GM12878 (cell line): ENCODE measurements around the gene CDH16. TPM values are rescaled to one million over a fixed set of nuclear protein-coding genes. Genes with fewer than 3 reads are reported as not detected.

Experiments used
- ATAC-seq: fragments of 200-7000 bp; cut with Tn5 transposase; 3 replicates; pipeline ENCODE4 v1.9.1; 2020; ENCODE audit warnings: mild to moderate bottlenecking, moderate library complexity
- BruUV-seq: library from RNA; stranded (reverse); fragments of 400-500 nt; replicated peaks from 2 replicates; lab custom pipeline; 2021; lab: Mats Ljungman, UMichigan
- CTCF ChIA-PET: fragments of 300-600 bp; sonication (Branson Sonifier 250); formaldehyde crosslinking; extraction: SDS; loops from one replicate; lab custom pipeline; 2021; ENCODE audit warnings: inconsistent platforms; lab: Yijun Ruan, JAX
- POLR2A ChIA-PET: fragments of 350-600 bp; formaldehyde crosslinking; extraction: SDS; loops from one replicate; lab custom pipeline; 2021; ENCODE audit warnings: inconsistent platforms; lab: Charles Lee
- RAD21 ChIA-PET: fragments of 300-600 bp; sonication (Branson Sonifier 250); formaldehyde crosslinking; loops from one replicate; lab custom pipeline; 2023; ENCODE audit warnings: antibody characterized with exemption; ENCODE audit not compliant: unreplicated experiment; lab: Charles Lee
- SMC1A ChIA-PET: fragments of 300-600 bp; sonication (Branson Sonifier 250); formaldehyde crosslinking; loops from one replicate; lab custom pipeline; 2023; ENCODE audit not compliant: unreplicated experiment, uncharacterized antibody; lab: Charles Lee
- DNase-seq: peaks from one replicate; pipeline ENCODE4 v3.0.0-alpha.2; 2011; ENCODE audit warnings: low read depth, low spot score
- FAIRE-seq: peaks from 3 replicates; lab custom pipeline; 2011; peaks lifted over from hg19 to GRCh38; lab: Jason Lieb, UNC
- H2AFZ ChIP-seq: 2 replicates; pipeline ENCODE4 v1.6.0; 2011; ENCODE audit warnings: low read depth, low read length, control low read depth; ENCODE audit not compliant: control insufficient read depth
- H3K27ac ChIP-seq: 2 replicates; pipeline ENCODE4 v1.5.1; 2011; ENCODE audit warnings: control low read depth; ENCODE audit not compliant: control insufficient read depth, insufficient read depth
- H3K27me3 ChIP-seq, 2 experiments: replicated peaks in 1 of 2; 2 replicates each; pipeline versions ENCODE4 v1.6.0 to v1.6.1; 2011; ENCODE audit warnings: low read length in 1 of 2; ENCODE audit not compliant: control insufficient read depth in 2 of 2, insufficient read depth in 2 of 2
- H3K36me3 ChIP-seq, 2 experiments: 2 replicates each; pipeline ENCODE4 v1.5.1; 2011; ENCODE audit warnings: low read length in 1 of 2; ENCODE audit not compliant: control insufficient read depth in 2 of 2, insufficient read depth in 2 of 2
- H3K4me1 ChIP-seq: 2 replicates; pipeline ENCODE4 v1.6.1; 2011; ENCODE audit warnings: mild to moderate bottlenecking, low read length, moderate library complexity, mixed read lengths; ENCODE audit not compliant: control insufficient read depth, insufficient read depth
- H3K4me2 ChIP-seq: 2 replicates; pipeline ENCODE4 v1.6.0; 2011; ENCODE audit warnings: control low read depth; ENCODE audit not compliant: control insufficient read depth, insufficient read depth
- H3K4me3 ChIP-seq: fragments of 200-600 bp; sonication (generic); 2 replicates; pipeline ENCODE4 v1.5.1; 2016
- H3K79me2 ChIP-seq: 2 replicates; pipeline ENCODE4 v1.6.0; 2011; ENCODE audit warnings: low read length; ENCODE audit not compliant: control insufficient read depth, insufficient read depth
- H3K9ac ChIP-seq: 2 replicates; pipeline ENCODE4 v1.8.0; 2011; ENCODE audit warnings: low read length, control low read depth, mixed read lengths; ENCODE audit not compliant: control insufficient read depth, insufficient read depth
- H3K9me3 ChIP-seq: replicated peaks from 3 replicates; pipeline ENCODE4 v1.5.1; 2011; ENCODE audit warnings: mild to moderate bottlenecking, low read length; ENCODE audit not compliant: control insufficient read depth, insufficient read depth
- H4K20me1 ChIP-seq: 2 replicates; pipeline ENCODE4 v1.6.0; 2011; ENCODE audit not compliant: control insufficient read depth, insufficient read depth
- CBX3 ChIP-seq: fragments of 200-600 bp; sonication (generic); IDR thresholded peaks from 2 replicates; pipeline ENCODE4 v1.6.1; 2016; ENCODE audit warnings: low read depth, borderline replicate concordance
- CHD1 ChIP-seq: IDR thresholded peaks from 2 replicates; pipeline ENCODE4 v1.6.1; 2012; ENCODE audit warnings: low read depth, low read length, improper control_type of control experiment
- HDAC2 ChIP-seq: fragments of 200-600 bp; sonication (generic); IDR thresholded peaks from 2 replicates; pipeline ENCODE4 v1.6.1; 2017
- IKZF1 ChIP-seq: fragments of 450-650 bp; conservative IDR thresholded peaks from 2 replicates; pipeline ENCODE4 v1.6.1; 2017; ENCODE audit warnings: antibody characterized with exemption, mild to moderate bottlenecking
- SREBF1 ChIP-seq: IDR thresholded peaks from 2 replicates; pipeline ENCODE4 v1.6.1; 2012; ENCODE audit warnings: mild to moderate bottlenecking, low read length
- ZNF24 ChIP-seq: fragments of 450-650 bp; IDR thresholded peaks from 2 replicates; pipeline ENCODE4 v1.6.1; 2017; ENCODE audit warnings: antibody characterized with exemption, mild to moderate bottlenecking
- WGBS: methylation state at CpG from one replicate; pipeline ENCODE4 v1.1.6; 2016; ENCODE audit warnings: low lambda C conversion rate; ENCODE audit not compliant: insufficient replicate concordance, insufficient coverage; ENCODE audit errors: missing lambda C conversion rate; 5-methylcytosine and 5-hydroxymethylcytosine counted together
- in situ Hi-C: fragments of 300-500 bp; cut with MboI; formaldehyde crosslinking; loops from 9 replicates; pipeline ENCODE4 v1.14.3; 2018; ENCODE audit warnings: mixed read lengths
- intact Hi-C: fragments of 100-400 bp; cut with micrococcal nuclease; formaldehyde crosslinking; loops from one replicate; pipeline ENCODE4 v1.14.2; 2022; ENCODE audit not compliant: unreplicated experiment
- polyA plus RNA-seq, 11 experiments: library from polyadenylated mRNA; depleted of rRNA in 4 of 11; unstranded in 6 of 11; stranded (reverse) in 5 of 11; fragments of >200 nt; fragmentation: Nextera tagmentation in 4 of 11; fragmentation: Illumina TruSeq in 1 of 11; extraction: Ambion mirVana in 4 of 11; extraction: Trizol in 1 of 11; gene quantifications; 1 replicate in 1 of 11; 2 replicates in 10 of 11; pipeline versions ENCODE4 v1.2.1 to v1.2.3, GENCODE V29; 2011 to 2016; ENCODE audit warnings: inconsistent platforms in 2 of 11, missing spikeins in 2 of 11, low read depth in 1 of 11
- total RNA-seq, 4 experiments: library from RNA; depleted of rRNA in 3 of 4; stranded (reverse); fragments of >200 nt in 3 of 4; fragmentation: Illumina TruSeq in 1 of 4; extraction: Trizol in 1 of 4; gene quantifications; 2 replicates each; pipeline versions ENCODE4 v1.2.1 to v1.2.3, GENCODE V29; 2013 to 2021

Gene CDH16
- total and polyA plus RNA-seq, 10 of the 15 experiments (the other 5 are each of a cell fraction or from before 2014, with no cell fraction given) = 0.05 TPM; not detected in 9

DNA sequence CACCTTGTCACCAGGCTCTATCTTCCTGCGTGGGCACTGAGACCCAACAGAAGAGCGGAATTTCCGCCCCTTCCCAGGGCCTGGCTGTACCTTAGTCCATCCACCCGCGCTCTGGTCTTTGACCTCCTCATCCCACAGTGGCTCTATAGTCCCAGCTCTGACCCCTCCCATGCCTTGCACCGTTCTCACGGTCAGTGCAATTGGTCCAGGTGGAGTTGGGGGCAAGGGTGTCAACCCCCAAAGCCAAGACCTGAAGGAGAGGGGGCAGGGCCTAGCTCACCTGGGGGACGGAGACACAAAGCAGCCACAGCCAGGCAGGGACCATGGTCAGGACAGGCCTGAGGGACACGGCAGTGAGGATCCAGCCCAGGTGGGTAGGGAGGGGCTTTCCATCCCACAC lies 944 bp downstream of the CDH16 start:
- Histone ChIP-seq H3K9me3 (no peaks in the 10 kb centered on the region), H2AFZ (no peak overlapping the region), H3K4me1 (no peaks in the 10 kb centered on the region), H3K4me2 (no peak overlapping the region), H3K36me3 (no peaks in the 10 kb centered on the region), H3K9ac (no peak overlapping the region), H4K20me1 (no peaks in the 10 kb centered on the region), H3K79me2 (no peaks in the 10 kb centered on the region), H3K4me3 (no peak overlapping the region), H3K27ac (no peak overlapping the region), H3K27me3 (peaks cover 0 to 3% of the 10 kb centered on the region in 2 experiments; a peak in 1 of 4 replicates)
- ATAC-seq = no peak
- WGBS = 15% methylated on average over 9 of the region's 9 CpGs
- RAD21 ChIA-PET = interaction anchor here (0.8 kb wide), 1 partner anchor 22 kb away, joined by 3 read pairs; no protein-coding TSS in a partner anchor
- CTCF ChIA-PET = interaction anchor here (1.4 to 1.6 kb wide), 2 partner anchors 11 to 23 kb away, joined by 4 to 5 read pairs; no protein-coding TSS in a partner anchor
- in situ Hi-C loops (no loop called here), intact Hi-C loops (no loop called here)
- DNase-seq = no peak
- no peak for FAIRE-seq
- TF ChIP-seq CBX3 = no peak
- no TSS peak for BruUV-seq
- POLR2A ChIA-PET = no interaction called here
- SMC1A ChIA-PET = interaction anchor here (0.9 to 1.7 kb wide), 2 partner anchors 11 to 20 kb away, joined by 3 read pairs; no protein-coding TSS in a partner anchor

DNA sequence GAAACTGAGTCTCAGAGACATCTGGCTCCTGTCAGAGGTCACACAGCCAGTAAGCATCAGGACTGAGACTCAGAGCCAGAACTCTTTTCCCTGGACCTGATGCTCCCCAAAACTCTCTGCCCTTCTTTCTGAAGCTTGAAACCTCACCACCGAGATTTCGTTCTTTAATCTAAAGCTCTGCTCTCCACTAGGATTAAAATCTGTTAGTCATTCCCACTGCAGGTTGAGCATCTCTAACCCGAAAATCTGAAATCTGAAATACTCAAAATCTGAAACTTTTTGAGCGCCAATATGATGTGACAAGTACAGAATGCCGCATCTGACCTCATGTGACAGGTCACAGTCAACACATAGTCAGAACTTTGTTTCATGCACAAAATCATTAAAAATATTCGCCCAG lies 2.2 kb downstream of the CDH16 start:
- Histone ChIP-seq H3K4me1 (no peaks in the 10 kb centered on the region), H3K79me2 (no peaks in the 10 kb centered on the region), H3K4me2 (no peak overlapping the region), H3K9ac (no peak overlapping the region), H4K20me1 (no peaks in the 10 kb centered on the region), H3K27ac (no peak overlapping the region), H3K27me3 (peaks cover 0 to 3% of the 10 kb centered on the region in 2 experiments; a peak in 1 of 4 replicates), H3K9me3 (no peaks in the 10 kb centered on the region), H3K4me3 (no peak overlapping the region), H3K36me3 (no peaks in the 10 kb centered on the region), H2AFZ (no peak overlapping the region)
- no TSS peak for BruUV-seq
- intact Hi-C loops (no loop called here), in situ Hi-C loops (no loop called here)
- CTCF ChIA-PET = interaction anchor here (0.7 to 1.3 kb wide), 3 partner anchors 10 to 17 kb away, joined by 4 read pairs; no protein-coding TSS in a partner anchor
- DNase-seq (no peak), FAIRE-seq (no peak), ATAC-seq (no peak)
- RAD21 ChIA-PET = no interaction called here
- POLR2A ChIA-PET = no interaction called here
- WGBS = 46% methylated on average over 6 of the region's 6 CpGs
- SMC1A ChIA-PET = no interaction called here
- TF ChIP-seq HDAC2 (no peak), ZNF24 (no peak), SREBF1 (no peak), IKZF1 (no peak), CHD1 (no peak)
